Panc1 (cell line): ENCODE data around the gene SRSF1. TPM values are rescaled to one million over a fixed set of nuclear protein-coding genes. Genes with fewer than 3 reads are reported as not detected.

Experiments used
- ATAC-seq: fragments of 200-7000 bp; cut with Tn5 transposase; 2 replicates; pipeline ENCODE4 v1.9.1; 2020; ENCODE audit warnings: mild to moderate bottlenecking, moderate library complexity
- BruUV-seq: library from RNA; stranded (reverse); fragments of 400-500 nt; replicated peaks from 2 replicates; lab custom pipeline; 2021; lab: Mats Ljungman, UMichigan
- CTCF ChIA-PET: fragments of 300-600 bp; sonication (Branson Sonifier 250); formaldehyde crosslinking; loops from one replicate; lab custom pipeline; 2022; ENCODE audit warnings: antibody characterized with exemption; lab: Charles Lee
- POLR2A ChIA-PET: fragments of 300-600 bp; sonication (Branson Sonifier 250); formaldehyde crosslinking; loops from one replicate; lab custom pipeline; 2022; ENCODE audit warnings: antibody characterized with exemption; lab: Charles Lee
- DNase-seq: peaks from one replicate; pipeline ENCODE4 v3.0.0-alpha.2; 2010; ENCODE audit warnings: low read depth, low spot score
- H3K27ac ChIP-seq: 2 replicates; pipeline ENCODE4 v1.5.1; 2011; ENCODE audit warnings: mild to moderate bottlenecking, low read length, inconsistent platforms
- H3K27me3 ChIP-seq: fragments of 200-500 bp; sonication (Bioruptor generic); 2 replicates; pipeline ENCODE4 v1.6.0; 2014; ENCODE audit warnings: low read length, inconsistent platforms; ENCODE audit not compliant: control insufficient read depth, insufficient read depth
- H3K36me3 ChIP-seq: fragments of 200-500 bp; sonication (Bioruptor generic); 2 replicates; pipeline ENCODE4 v1.5.1; 2014; ENCODE audit warnings: inconsistent platforms, mild to moderate bottlenecking, low read length, moderate library complexity; ENCODE audit not compliant: control insufficient read depth, insufficient read depth
- H3K4me1 ChIP-seq: 2 replicates; pipeline ENCODE4 v1.5.1; 2011; ENCODE audit warnings: inconsistent platforms, mild to moderate bottlenecking, low read length, moderate library complexity; ENCODE audit not compliant: control insufficient read depth, insufficient read depth
- H3K4me3 ChIP-seq, 2 experiments: 2 replicates each; pipeline ENCODE4 v1.5.1; 2011 to 2012; ENCODE audit warnings: low read depth in 2 of 2, low read length in 2 of 2, mild to moderate bottlenecking in 2 of 2, inconsistent platforms in 1 of 2, moderate library complexity in 1 of 2
- H3K9me3 ChIP-seq: fragments of 200-500 bp; sonication (Bioruptor generic); 2 replicates; pipeline ENCODE4 v1.5.1; 2014; ENCODE audit warnings: low read depth, mild to moderate bottlenecking, inconsistent platforms, low read length, moderate library complexity; ENCODE audit not compliant: control insufficient read depth, insufficient read depth
- CTCF ChIP-seq: fragments of 450-650 bp; IDR thresholded peaks from 2 replicates; pipeline ENCODE4 v1.5.1; 2017; ENCODE audit warnings: mild to moderate bottlenecking
- POLR2AphosphoS5 ChIP-seq: IDR thresholded peaks from 2 replicates; pipeline ENCODE4 v1.6.1; 2012; ENCODE audit warnings: mild to moderate bottlenecking, low read depth, low read length, moderate library complexity
- REST ChIP-seq, 2 experiments: IDR thresholded peaks; 2 replicates each; pipeline ENCODE4 v1.6.1; 2011 to 2012; ENCODE audit warnings: low read depth in 2 of 2, control low read depth in 1 of 2, low read length in 1 of 2, mild to moderate bottlenecking in 1 of 2, moderate library complexity in 1 of 2; ENCODE audit not compliant: insufficient read depth in 1 of 2
- SIN3A ChIP-seq: IDR thresholded peaks from 2 replicates; pipeline ENCODE4 v1.6.1; 2012; ENCODE audit warnings: low read depth, mild to moderate bottlenecking, low read length, moderate library complexity, borderline replicate concordance; ENCODE audit not compliant: insufficient read depth
- TCF7L2 ChIP-seq: IDR thresholded peaks from 2 replicates; pipeline ENCODE4 v1.6.1; 2011; ENCODE audit warnings: mild to moderate bottlenecking, low read depth, low read length, inconsistent platforms
- in situ Hi-C: cut with HindIII; loops from 2 replicates; pipeline ENCODE4 v1.10.0; 2016; ENCODE audit warnings: low sequenced_read_pairs, low pct_unique_long_range_greater_than_20kb
- intact Hi-C: fragments of 100-400 bp; cut with micrococcal nuclease; formaldehyde crosslinking; loops from one replicate; pipeline ENCODE4 v1.10.0; 2022; ENCODE audit not compliant: unreplicated experiment
- total RNA-seq: library from RNA; stranded (reverse); gene quantifications from one replicate; pipeline ENCODE4 v1.2.1, GENCODE V29; 2021; ENCODE audit not compliant: unreplicated experiment

SRSF1 gene
- total RNA-seq, 1 experiment from 2014 or later: 362 TPM

- DNase-seq (no peak), ATAC-seq (no peak)
- in situ Hi-C loops: loop anchor here (5.0 kb wide), 1 partner anchor 142 kb away; no protein-coding TSS in a partner anchor
- TSS peak; percentile 0 for BruUV-seq
- ChIA-PET CTCF (interaction anchor here (0.6 to 1.6 kb wide), 13 partner anchors 9 to 149 kb away, joined by 3 to 9 read pairs (median 4); partner anchors contain the start of gene MRPS23), POLR2A (interaction anchor here (0.8 to 1.8 kb wide), 5 partner anchors 8 to 148 kb away, joined by 3 to 10 read pairs (median 5); partner anchors contain the start of gene SRSF1)
- peaks cover 68% of the 10 kb centered on the region for H3K36me3 ChIP-seq
- no peaks in the 10 kb centered on the region for H3K9me3 ChIP-seq
- no peak overlapping the region for H3K4me3 ChIP-seq
- no peak for TF ChIP-seq REST (IDR thresholded peaks at IDR 0.05; ENCODE audit: insufficient read depth in 1 of 2, low read depth in 2 of 2, low read length in 1 of 2)
- TF ChIP-seq CTCF: no peak
- TF ChIP-seq SIN3A: no peak
- TF ChIP-seq POLR2AphosphoS5: no peak
- no peak for TF ChIP-seq TCF7L2
- peaks cover 83% of the 10 kb centered on the region for H3K4me1 ChIP-seq
- intact Hi-C loops: no loop called here
- H3K27ac ChIP-seq: no peak overlapping the region
- H3K27me3 ChIP-seq: no peaks in the 10 kb centered on the region
Measured at GRCh38 chr17:57999010-57999495, 8.0 kb downstream of the SRSF1 start.

GRCh38 chr17:57997085-57997809, 9.8 kb downstream of the SRSF1 start:
- no peak for DNase-seq
- POLR2A ChIA-PET: interaction anchor here (0.6 to 1.0 kb wide), 2 partner anchors 137 to 915 kb away, joined by 4 to 6 read pairs; no protein-coding TSS in a partner anchor
- ATAC-seq: no peak
- Histone ChIP-seq H3K9me3 (no peaks in the 10 kb centered on the region), H3K27ac (no peak overlapping the region), H3K4me1 (peaks cover 79% of the 10 kb centered on the region), H3K36me3 (peaks cover 52% of the 10 kb centered on the region), H3K4me3 (no peak overlapping the region), H3K27me3 (no peaks in the 10 kb centered on the region)
- CTCF ChIA-PET: no interaction called here
- BruUV-seq: no TSS peak
- TF ChIP-seq REST (IDR thresholded peaks at IDR 0.05; ENCODE audit: insufficient read depth in 1 of 2, low read depth in 2 of 2, low read length in 1 of 2): no peak
- TF ChIP-seq CTCF: no peak
- TF ChIP-seq TCF7L2: no peak
- TF ChIP-seq SIN3A: no peak
- TF ChIP-seq POLR2AphosphoS5: peak; percentile 26; the same call in 1 of the 2 replicates
- intact Hi-C loops (no loop called here), in situ Hi-C loops (loop anchor here (5.0 kb wide), 1 partner anchor 140 kb away; no protein-coding TSS in a partner anchor)
